K562 (cell line): Measurements from ENCODE around the gene RNF11. TPM values are rescaled to one million over a fixed set of nuclear protein-coding genes. Genes with fewer than 3 reads are reported as not detected.
A peak's percentile ranks its signal among the peaks of the same experiment; 100 is the strongest.

Source experiments
- ATAC-seq: fragments of 200-7000 bp; cut with Tn5 transposase; 3 replicates; pipeline ENCODE4 v1.9.1; 2020; ENCODE audit warnings: moderate library complexity
- BruUV-seq: library from RNA; stranded (reverse); fragments of 400-500 nt; replicated peaks from 2 replicates; lab custom pipeline; 2021; lab: Mats Ljungman, UMichigan
- CTCF ChIA-PET: fragments of 300-600 bp; formaldehyde crosslinking; extraction: SDS; loops from one replicate; lab custom pipeline; 2021; ENCODE audit warnings: low intra/inter-chr PET ratio; lab: Yijun Ruan, JAX
- POLR2A ChIA-PET: fragments of 300-600, 350-650 bp; sonication (Branson Sonifier 250); formaldehyde crosslinking; extraction: SDS; loops from one replicate; lab custom pipeline; 2021; ENCODE audit warnings: antibody characterized with exemption, inconsistent platforms; lab: Yijun Ruan, JAX
- DNase-seq, 4 experiments: peaks; one replicate each; pipeline versions ENCODE4 v3.0.0 to v3.0.0-alpha.2; 2011 to 2018; ENCODE audit warnings: low spot score in 3 of 4, mixed read lengths in 3 of 4; ENCODE audit errors: extremely low read depth in 1 of 4
- FAIRE-seq: peaks from 2 replicates; lab custom pipeline; 2011; peaks lifted over from hg19 to GRCh38; lab: Jason Lieb, UNC
- H2AFZ ChIP-seq: 2 replicates; pipeline ENCODE4 v1.6.0; 2011; ENCODE audit warnings: low read depth, low read length, control low read depth, inconsistent platforms
- H3K27ac ChIP-seq: fragments of 200-600 bp; 3 replicates; pipeline ENCODE4 v1.8.0; 2011; ENCODE audit warnings: low read depth, mild to moderate bottlenecking, control low read depth, inconsistent platforms, low read length, moderate library complexity, mixed read lengths; ENCODE audit errors: extremely low read depth
- H3K27me3 ChIP-seq, 2 experiments: fragments of 300-600 bp in 1 of 2; 2 replicates in 1 of 2; 3 replicates in 1 of 2; pipeline versions ENCODE4 v1.6.0 to v1.8.0; 2011; ENCODE audit warnings: inconsistent platforms in 2 of 2, low read length in 2 of 2, mild to moderate bottlenecking in 1 of 2, mixed read lengths in 1 of 2, moderate library complexity in 1 of 2; ENCODE audit not compliant: control insufficient read depth in 2 of 2, insufficient read depth in 2 of 2
- H3K36me3 ChIP-seq: fragments of 300-600 bp; 3 replicates; pipeline ENCODE4 v1.8.0; 2011; ENCODE audit warnings: mild to moderate bottlenecking, low read length, inconsistent platforms; ENCODE audit not compliant: control insufficient read depth, insufficient read depth
- H3K4me1 ChIP-seq, 2 experiments: fragments of 200-600 bp in 1 of 2; replicated peaks in 1 of 2; 2 replicates in 1 of 2; 3 replicates in 1 of 2; pipeline versions ENCODE4 v1.5.1 to v1.8.0; 2011; ENCODE audit warnings: inconsistent platforms in 2 of 2, low read length in 2 of 2, mild to moderate bottlenecking in 1 of 2, mixed read lengths in 1 of 2, moderate library complexity in 1 of 2; ENCODE audit not compliant: control insufficient read depth in 2 of 2, insufficient read depth in 2 of 2
- H3K4me2 ChIP-seq: 2 replicates; pipeline ENCODE4 v1.6.1; 2011; ENCODE audit warnings: low read length, control low read depth, inconsistent platforms, mixed read lengths; ENCODE audit not compliant: insufficient read depth
- H3K4me3 ChIP-seq: fragments of 200-600 bp; sonication (generic), shearing (Covaris generic); 2 replicates; pipeline ENCODE4 v1.5.1; 2016; ENCODE audit warnings: control low read depth, inconsistent platforms
- H3K79me2 ChIP-seq: fragments of 200-600 bp; 3 replicates; pipeline ENCODE4 v1.8.0; 2011; ENCODE audit warnings: low read length, inconsistent platforms; ENCODE audit not compliant: control insufficient read depth, insufficient read depth
- H3K9ac ChIP-seq, 2 experiments: 2 replicates each; pipeline versions ENCODE4 v1.6.0 to v1.6.1; 2011; ENCODE audit warnings: low read depth in 2 of 2, low read length in 2 of 2, control low read depth in 1 of 2, inconsistent platforms in 1 of 2, mild to moderate bottlenecking in 1 of 2, mixed read lengths in 1 of 2; ENCODE audit not compliant: insufficient read depth in 1 of 2
- H3K9me1 ChIP-seq: one replicate; pipeline ENCODE4 v1.6.0; 2011; ENCODE audit warnings: inconsistent platforms, mild to moderate bottlenecking, low read length, moderate library complexity; ENCODE audit not compliant: control insufficient read depth, insufficient read depth
- H3K9me3 ChIP-seq: replicated peaks from 2 replicates; pipeline ENCODE4 v1.5.1; 2011; ENCODE audit warnings: low read depth, low read length, inconsistent platforms; ENCODE audit not compliant: control insufficient read depth, insufficient read depth
- H4K20me1 ChIP-seq: replicated peaks from 2 replicates; pipeline ENCODE4 v1.6.1; 2011; ENCODE audit warnings: low read length, inconsistent platforms, mixed read lengths; ENCODE audit not compliant: control insufficient read depth, insufficient read depth
- CBFA2T2 ChIP-seq: fragments of 450-650 bp; conservative IDR thresholded peaks from 2 replicates; pipeline ENCODE4 v1.6.1; 2017; ENCODE audit warnings: mild to moderate bottlenecking
- CBX1 ChIP-seq: sonication (generic); IDR thresholded peaks from 2 replicates; pipeline ENCODE4 v1.6.1; 2016; ENCODE audit warnings: antibody characterized with exemption, low read depth, mild to moderate bottlenecking
- HSF4 ChIP-seq: fragments of 250-450 bp; sonication (Bioruptor Pico); IDR thresholded peaks from 2 replicates; pipeline ENCODE4 v2.1.2; 2022; ENCODE audit warnings: mild to moderate bottlenecking, moderate library complexity, borderline replicate concordance
- LARP7 ChIP-seq: fragments of 450-650 bp; IDR thresholded peaks from 2 replicates; pipeline ENCODE4 v1.6.1; 2016
- PHF20 ChIP-seq: fragments of 450-650 bp; IDR thresholded peaks from 2 replicates; pipeline ENCODE4 v1.6.1; 2018; ENCODE audit not compliant: partially characterized antibody
- SNRNP70 ChIP-seq: fragments of 200-400 bp; formaldehyde crosslinking; optimal IDR thresholded peaks from 2 replicates; pipeline ENCODE3; 2017; ENCODE audit warnings: low read depth, low read length
- SPI1 ChIP-seq: IDR thresholded peaks from 2 replicates; pipeline ENCODE4 v1.6.1; 2011; ENCODE audit warnings: low read depth, low read length, control low read depth, borderline replicate concordance
- TAF1 ChIP-seq: IDR thresholded peaks from 2 replicates; pipeline ENCODE4 v1.6.1; 2011; ENCODE audit warnings: mild to moderate bottlenecking, low read length, moderate library complexity; ENCODE audit not compliant: insufficient read depth, control insufficient read depth, severe bottlenecking; ENCODE audit errors: extremely low read depth
- TAF7 ChIP-seq: fragments of 450-650 bp; IDR thresholded peaks from 2 replicates; pipeline ENCODE4 v1.6.1; 2016; ENCODE audit warnings: missing genetic modification characterization, missing compliant biosample characterization
- THRA ChIP-seq: fragments of 450-650 bp; IDR thresholded peaks from 2 replicates; pipeline ENCODE4 v1.6.1; 2017; ENCODE audit warnings: mild to moderate bottlenecking, moderate library complexity
- ZBTB17 ChIP-seq: fragments of 450-650 bp; formaldehyde crosslinking; IDR thresholded peaks from 2 replicates; pipeline ENCODE4 v1.4.0; 2020; ENCODE audit warnings: mild to moderate bottlenecking
- ZBTB34 ChIP-seq: fragments of 250-450 bp; sonication (Bioruptor Pico); IDR thresholded peaks from 2 replicates; pipeline ENCODE4 v1.8.0; 2021; ENCODE audit warnings: mild to moderate bottlenecking, moderate library complexity
- ZBTB8A ChIP-seq: fragments of 450-650 bp; IDR thresholded peaks from 2 replicates; pipeline ENCODE4 v1.6.1; 2018; ENCODE audit warnings: mild to moderate bottlenecking, moderate library complexity; ENCODE audit not compliant: partially characterized antibody
- ZNF311 ChIP-seq: fragments of 250-450 bp; sonication (Bioruptor Pico); IDR thresholded peaks from 2 replicates; pipeline ENCODE4 v1.4.0; 2020; ENCODE audit warnings: mild to moderate bottlenecking, moderate library complexity
- ZNF586 ChIP-seq: fragments of 450-650 bp; formaldehyde crosslinking; conservative IDR thresholded peaks from 2 replicates; pipeline ENCODE4 v1.4.0; 2020; ENCODE audit warnings: mild to moderate bottlenecking, moderate library complexity
- WGBS: fragments of 100-300 bp; shearing (Covaris generic); methylation state at CpG from one replicate; pipeline ENCODE4 v1.1.6; 2016; ENCODE audit warnings: low coverage, mixed read lengths; ENCODE audit not compliant: insufficient coverage; ENCODE audit errors: missing lambda C conversion rate; 5-methylcytosine and 5-hydroxymethylcytosine counted together
- in situ Hi-C: fragments of 300-500 bp; cut with MboI; formaldehyde crosslinking; loops from 4 replicates; pipeline ENCODE4 v1.15.0; 2018; ENCODE audit warnings: inconsistent platforms, mixed read lengths
- intact Hi-C: fragments of 100-400 bp; cut with micrococcal nuclease; formaldehyde crosslinking; loops from 2 replicates; pipeline ENCODE4 v1.14.2; 2022
- polyA plus RNA-seq, 8 experiments: library from polyadenylated mRNA; depleted of rRNA in 4 of 8; stranded (reverse) in 5 of 8; unstranded in 3 of 8; fragments of >200 nt; fragmentation: Nextera tagmentation in 2 of 8; fragmentation: Illumina TruSeq in 1 of 8; extraction: Ambion mirVana in 2 of 8; extraction: Trizol in 1 of 8; gene quantifications; 2 replicates each; pipeline versions ENCODE4 v1.2.1 to v1.2.3, GENCODE V29; 2011 to 2014; ENCODE audit warnings: inconsistent platforms in 1 of 8, missing spikeins in 1 of 8
- total RNA-seq, 7 experiments: library from RNA; depleted of rRNA in 6 of 7; stranded (reverse); fragments of >200 nt in 6 of 7; fragmentation: Illumina TruSeq in 2 of 7; extraction: Trizol in 2 of 7; gene quantifications; 2 replicates each; pipeline versions ENCODE4 v1.2.1 to v1.2.3, GENCODE V29; 2011 to 2021; ENCODE audit warnings: low replicate concordance in 1 of 7
- TF ChIP-seq, protein P1 (sequence below): fragments of 250-450 bp; sonication (Bioruptor Pico); IDR thresholded peaks from 2 replicates; pipeline ENCODE4 v1.5.0; 2022; ENCODE audit warnings: mild to moderate bottlenecking

Gene RNF11
- total and polyA plus RNA-seq, 9 of the 15 experiments (the other 6 are each of a cell fraction or from before 2014, with no cell fraction given), result 5.7 to 34.3 (median 23.1) TPM

GRCh38 chr1:51301152-51301843 lies 65.2 kb downstream of the RNF11 start (continued):
- TF ChIP-seq THRA (no peak), ZBTB8A (no peak)

DNA sequence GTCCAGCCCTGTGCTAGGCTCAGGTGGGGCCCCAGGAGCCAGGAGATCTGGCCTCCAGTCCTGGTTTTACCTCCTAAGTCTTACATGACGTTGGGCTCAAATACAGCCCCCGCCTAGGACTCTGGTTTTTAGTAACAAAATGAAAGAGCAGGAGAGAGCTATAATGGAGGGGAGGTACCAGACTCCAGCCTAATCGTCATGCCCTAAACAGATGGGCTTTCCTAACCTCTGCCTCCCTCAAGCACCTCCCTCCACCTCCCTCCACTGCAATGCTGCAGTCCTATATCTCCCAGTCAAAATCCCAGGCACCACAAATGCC lies 65.7 kb downstream of the RNF11 start:
- Histone ChIP-seq H3K36me3 (no peaks in the 10 kb centered on the region), H2AFZ (peak overlapping the region; percentile 15; the same call in 1 of the 2 replicates), H3K9me3 (no peaks in the 10 kb centered on the region), H4K20me1 (no peaks in the 10 kb centered on the region), H3K27me3 (no peaks in the 10 kb centered on the region), H3K79me2 (no peaks in the 10 kb centered on the region), H3K4me2 (no peak overlapping the region), H3K4me3 (no peak overlapping the region), H3K9ac (peak overlapping the region in 1 of 2 experiments; percentile 62; a peak in 1 of 4 replicates), H3K9me1 (no peaks in the 10 kb centered on the region), H3K27ac (no peak overlapping the region), H3K4me1 (peaks cover 13 to 52% of the 10 kb centered on the region in 2 experiments; a peak in 4 of 5 replicates)
- in situ Hi-C loops, result no loop called here
- no TSS peak for BruUV-seq
- intact Hi-C loops, result no loop called here
- no peak for ATAC-seq
- ChIA-PET CTCF (no interaction called here), POLR2A (no interaction called here)
- TF ChIP-seq LARP7, result no peak
- TF ChIP-seq SNRNP70, result no peak
- TF ChIP-seq CBX1, result no peak
- TF ChIP-seq, protein P1, sequence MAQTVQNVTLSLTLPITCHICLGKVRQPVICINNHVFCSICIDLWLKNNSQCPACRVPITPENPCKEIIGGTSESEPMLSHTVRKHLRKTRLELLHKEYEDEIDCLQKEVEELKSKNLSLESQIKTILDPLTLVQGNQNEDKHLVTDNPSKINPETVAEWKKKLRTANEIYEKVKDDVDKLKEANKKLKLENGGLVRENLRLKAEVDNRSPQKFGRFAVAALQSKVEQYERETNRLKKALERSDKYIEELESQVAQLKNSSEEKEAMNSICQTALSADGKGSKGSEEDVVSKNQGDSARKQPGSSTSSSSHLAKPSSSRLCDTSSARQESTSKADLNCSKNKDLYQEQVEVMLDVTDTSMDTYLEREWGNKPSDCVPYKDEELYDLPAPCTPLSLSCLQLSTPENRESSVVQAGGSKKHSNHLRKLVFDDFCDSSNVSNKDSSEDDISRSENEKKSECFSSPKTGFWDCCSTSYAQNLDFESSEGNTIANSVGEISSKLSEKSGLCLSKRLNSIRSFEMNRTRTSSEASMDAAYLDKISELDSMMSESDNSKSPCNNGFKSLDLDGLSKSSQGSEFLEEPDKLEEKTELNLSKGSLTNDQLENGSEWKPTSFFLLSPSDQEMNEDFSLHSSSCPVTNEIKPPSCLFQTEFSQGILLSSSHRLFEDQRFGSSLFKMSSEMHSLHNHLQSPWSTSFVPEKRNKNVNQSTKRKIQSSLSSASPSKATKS (CRISPR knock-in tag), result no peak
- no peak for TF ChIP-seq TAF1
- no peak for TF ChIP-seq CBFA2T2
- no peak for TF ChIP-seq ZBTB34 (CRISPR knock-in tag)
- TF ChIP-seq ZNF311 (CRISPR knock-in tag), result no peak
- TF ChIP-seq PHF20, result no peak
- TF ChIP-seq ZBTB17 (CRISPR knock-in tag), result no peak
- no peak for TF ChIP-seq SPI1
- no peak for TF ChIP-seq TAF7 (tag)
- no peak for TF ChIP-seq HSF4
- TF ChIP-seq ZNF586, result no peak
- WGBS, result 33% methylated on average over 3 of the region's 3 CpGs
- no peak for DNase-seq
- no peak for FAIRE-seq
